ENCODE results near the gene BMPR1A. TPM values are rescaled to one million over a fixed set of nuclear protein-coding genes. Genes with fewer than 3 reads are reported as not detected.

BMPR1A gene
- total RNA-seq, 1 experiment from 2014 or later, result 42.6 TPM

DNA sequence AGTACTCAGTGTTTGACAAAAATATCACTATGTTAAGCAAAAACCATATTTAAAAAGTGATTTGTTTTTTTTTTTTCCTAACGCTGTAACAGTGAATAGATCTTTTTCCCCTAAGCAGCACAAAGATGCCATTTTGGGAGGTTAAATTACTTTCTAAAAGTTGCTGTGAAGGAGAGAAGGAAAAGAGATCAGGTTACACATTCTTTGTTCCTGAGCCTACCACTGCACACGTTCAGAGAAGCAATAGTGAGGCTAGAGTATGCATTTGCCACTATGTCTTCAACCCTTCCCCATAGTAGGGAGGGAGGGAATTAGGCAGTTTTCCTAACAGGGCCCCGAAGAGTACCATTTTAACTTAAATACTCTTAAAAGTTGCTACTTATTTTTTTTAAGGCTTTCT is 38.9 kb downstream of the BMPR1A start:
- no peaks in the 10 kb centered on the region for H3K36me3 ChIP-seq (ENCODE audit: control insufficient read depth in 1 of 2, insufficient read depth in 2 of 2, low read length in 2 of 2)
- 0 out of 2 replicates have a peak, but pooled peaks cover 7% of the 10 kb centered on the region for H4K20me1 ChIP-seq (ENCODE audit: insufficient read depth)
- H3K4me2 ChIP-seq (ENCODE audit: low read length), result peak overlapping the region; percentile 56
- ATAC-seq, result peak; percentile 97
- no TSS peak for BruUV-seq (replicated peaks)
- ChIA-PET CTCF (interaction anchor here (1.3 kb wide), 1 partner anchor 25 kb away, joined by 3 read pairs; no protein-coding TSS in a partner anchor), POLR2A (no interaction called here), RAD21 (ENCODE audit: low non-redundant PET in 1 of 2, low total read pairs in 2 of 2, uncharacterized antibody in 2 of 2, unreplicated experiment in 2 of 2) (no interaction called here)
- H3K9me3 ChIP-seq (ENCODE audit: control insufficient read depth in 1 of 2, insufficient read depth in 1 of 2, low read depth in 1 of 2, low read length in 2 of 2), result no peaks in the 10 kb centered on the region
- intact Hi-C loops (cut with micrococcal nuclease), result no loop called here
- H2AFZ ChIP-seq (ENCODE audit: low read depth, low read length, poor library complexity, severe bottlenecking), result no peak overlapping the region
- no peaks in the 10 kb centered on the region for H3K27me3 ChIP-seq (ENCODE audit: insufficient read depth, low read length)
- H3K4me1 ChIP-seq (ENCODE audit: control insufficient read depth in 1 of 2, insufficient read depth in 2 of 2, low read length in 2 of 2), result peaks cover 11 to 14% of the 10 kb centered on the region in 2 experiments
- no peaks in the 10 kb centered on the region for H3K9me2 ChIP-seq (ENCODE audit: insufficient read depth)
- 0 out of 2 replicates have a peak overlapping the region, but pooled peaks have one; percentile 8 for H3K9ac ChIP-seq (ENCODE audit: low read length)
- no peak overlapping the region for H3K4me3 ChIP-seq (replicated peaks in 1 of 2; ENCODE audit: low read depth in 1 of 2, low read length in 2 of 2)
- peaks cover 52% of the 10 kb centered on the region for H3K79me2 ChIP-seq (ENCODE audit: insufficient read depth, low read length)
- TF ChIP-seq ELF1 (IDR thresholded peaks at IDR 0.05; ENCODE audit: borderline replicate concordance, low read depth) (no peak), EGR1 (IDR thresholded peaks at IDR 0.05; ENCODE audit: low read depth) (0 out of 2 replicates have a peak, but pooled peaks have one; percentile 3)
- peak; percentile 34 for DNase-seq (ENCODE audit: low read depth, low spot score)
- H3K27ac ChIP-seq (ENCODE audit: low read depth, low read length), result no peak overlapping the region

DNA sequence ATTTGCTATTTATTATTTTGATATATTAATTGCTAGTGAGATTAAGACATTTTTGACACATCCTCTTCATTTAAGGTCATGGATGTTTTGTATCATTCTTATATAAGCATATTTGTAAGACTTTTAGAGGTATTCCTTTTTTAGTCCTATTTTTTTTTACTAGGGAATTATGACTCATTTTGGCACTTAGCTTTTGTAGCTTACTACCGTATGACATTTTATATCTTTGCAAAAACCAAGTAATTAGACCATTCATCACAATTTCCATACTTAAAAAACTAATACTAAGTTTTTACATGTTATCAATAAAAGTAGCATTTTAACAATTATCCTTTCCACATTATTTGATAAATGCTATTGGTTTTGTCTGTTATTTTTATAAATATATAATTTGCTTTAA is 41.6 kb downstream of the BMPR1A start:
- ATAC-seq (no peak), DNase-seq (ENCODE audit: low read depth, low spot score) (no peak)
- CTCF ChIA-PET, result no interaction called here
- intact Hi-C loops (cut with micrococcal nuclease), result no loop called here
- peaks cover 11 to 14% of the 10 kb centered on the region in 2 experiments for H3K4me1 ChIP-seq (ENCODE audit: control insufficient read depth in 1 of 2, insufficient read depth in 2 of 2, low read length in 2 of 2)
- no peak overlapping the region for H3K9ac ChIP-seq (ENCODE audit: low read length)
- H3K79me2 ChIP-seq (ENCODE audit: insufficient read depth, low read length), result peaks cover 51% of the 10 kb centered on the region
- no peaks in the 10 kb centered on the region for H3K9me3 ChIP-seq (ENCODE audit: control insufficient read depth in 1 of 2, insufficient read depth in 1 of 2, low read depth in 1 of 2, low read length in 2 of 2)
- no peaks in the 10 kb centered on the region for H3K27me3 ChIP-seq (ENCODE audit: insufficient read depth, low read length)
- no TSS peak for BruUV-seq (replicated peaks)
- H4K20me1 ChIP-seq (ENCODE audit: insufficient read depth), result 0 out of 2 replicates have a peak, but pooled peaks cover 3% of the 10 kb centered on the region
- POLR2A ChIA-PET, result no interaction called here
- H3K4me2 ChIP-seq (ENCODE audit: low read length), result no peak overlapping the region
- no peak overlapping the region for H3K27ac ChIP-seq (ENCODE audit: low read depth, low read length)
- H3K4me3 ChIP-seq (replicated peaks in 1 of 2; ENCODE audit: low read depth in 1 of 2, low read length in 2 of 2), result no peak overlapping the region
- H3K9me2 ChIP-seq (ENCODE audit: insufficient read depth), result no peaks in the 10 kb centered on the region
- RAD21 ChIA-PET (ENCODE audit: low non-redundant PET in 1 of 2, low total read pairs in 2 of 2, uncharacterized antibody in 2 of 2, unreplicated experiment in 2 of 2), result no interaction called here
- no peaks in the 10 kb centered on the region for H3K36me3 ChIP-seq (ENCODE audit: control insufficient read depth in 1 of 2, insufficient read depth in 2 of 2, low read length in 2 of 2)
- TF ChIP-seq, protein P1, sequence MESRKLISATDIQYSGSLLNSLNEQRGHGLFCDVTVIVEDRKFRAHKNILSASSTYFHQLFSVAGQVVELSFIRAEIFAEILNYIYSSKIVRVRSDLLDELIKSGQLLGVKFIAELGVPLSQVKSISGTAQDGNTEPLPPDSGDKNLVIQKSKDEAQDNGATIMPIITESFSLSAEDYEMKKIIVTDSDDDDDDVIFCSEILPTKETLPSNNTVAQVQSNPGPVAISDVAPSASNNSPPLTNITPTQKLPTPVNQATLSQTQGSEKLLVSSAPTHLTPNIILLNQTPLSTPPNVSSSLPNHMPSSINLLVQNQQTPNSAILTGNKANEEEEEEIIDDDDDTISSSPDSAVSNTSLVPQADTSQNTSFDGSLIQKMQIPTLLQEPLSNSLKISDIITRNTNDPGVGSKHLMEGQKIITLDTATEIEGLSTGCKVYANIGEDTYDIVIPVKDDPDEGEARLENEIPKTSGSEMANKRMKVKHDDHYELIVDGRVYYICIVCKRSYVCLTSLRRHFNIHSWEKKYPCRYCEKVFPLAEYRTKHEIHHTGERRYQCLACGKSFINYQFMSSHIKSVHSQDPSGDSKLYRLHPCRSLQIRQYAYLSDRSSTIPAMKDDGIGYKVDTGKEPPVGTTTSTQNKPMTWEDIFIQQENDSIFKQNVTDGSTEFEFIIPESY (IDR thresholded peaks at IDR 0.05; ENCODE audit: extremely low read depth, insufficient replicate concordance, low read length), result no peak
- no peak for TF ChIP-seq YY1 (IDR thresholded peaks at IDR 0.05; ENCODE audit: extremely low read depth, insufficient replicate concordance, low read depth, low read length)
- TF ChIP-seq EZH2 (IDR thresholded peaks at IDR 0.05), result no peak
- no peak for TF ChIP-seq FOSL1 (IDR thresholded peaks at IDR 0.05; ENCODE audit: low read depth)
- H2AFZ ChIP-seq (ENCODE audit: low read depth, low read length, poor library complexity, severe bottlenecking), result no peak overlapping the region
